Cerebellar cortex (tissue), 1 donor: ENCODE data around the gene KCNQ1.
A peak's percentile ranks its signal among the peaks of the same experiment; 100 is the strongest.

ENCODE experiments used
- DNase-seq: peaks from one replicate; pipeline ENCODE4 v3.0.0-alpha.2; 2015; ENCODE audit warnings: low spot score

Gene KCNQ1

GRCh38 chr11:2838676-2839294 lies 394.0 kb downstream of the KCNQ1 start:
- no peak for DNase-seq

GRCh38 chr11:2839395-2839943 lies 394.7 kb downstream of the KCNQ1 start:
- DNase-seq, result no peak

GRCh38 chr11:2841411-2842190 lies 396.8 kb downstream of the KCNQ1 start:
- DNase-seq, result no peak

- DNase-seq, result no peak
Observed at GRCh38 chr11:2842876-2843275, 398.1 kb downstream of the KCNQ1 start.

- DNase-seq, result no peak
Observed at GRCh38 chr11:2843551-2843950, 398.7 kb downstream of the KCNQ1 start.

GRCh38 chr11:2844116-2844842 lies 399.5 kb downstream of the KCNQ1 start:
- no peak for DNase-seq

GRCh38 chr11:2844996-2845395 lies 400.2 kb downstream of the KCNQ1 start:
- DNase-seq, result no peak

GRCh38 chr11:2846056-2846455 lies 401.2 kb downstream of the KCNQ1 start:
- no peak for DNase-seq

GRCh38 chr11:2846470-2846869 lies 401.7 kb downstream of the KCNQ1 start:
- no peak for DNase-seq

- no peak for DNase-seq
Observed at GRCh38 chr11:2847561-2847960, 402.8 kb downstream of the KCNQ1 start.

GRCh38 chr11:2848497-2848896 lies 403.7 kb downstream of the KCNQ1 start:
- no peak for DNase-seq

GRCh38 chr11:2849994-2850770 lies 405.4 kb downstream of the KCNQ1 start:
- peak; percentile 52 for DNase-seq

GRCh38 chr11:2853401-2853800 lies 408.6 kb downstream of the KCNQ1 start:
- no peak for DNase-seq

- no peak for DNase-seq
Observed at GRCh38 chr11:2853997-2854560, 409.3 kb downstream of the KCNQ1 start.

GRCh38 chr11:2855162-2855561 lies 410.4 kb downstream of the KCNQ1 start:
- DNase-seq, result no peak

- no peak for DNase-seq
Observed at GRCh38 chr11:2857276-2857675, 412.5 kb downstream of the KCNQ1 start.

- no peak for DNase-seq
Observed at GRCh38 chr11:2857918-2858317, 413.1 kb downstream of the KCNQ1 start.

- DNase-seq, result no peak
Observed at GRCh38 chr11:2858995-2859698, 414.3 kb downstream of the KCNQ1 start.

- DNase-seq, result no peak
Observed at GRCh38 chr11:2859699-2860037, 414.9 kb downstream of the KCNQ1 start.

GRCh38 chr11:2860636-2861035 lies 415.8 kb downstream of the KCNQ1 start:
- no peak for DNase-seq
